PC-9 (cell line): Measurements from ENCODE around the gene RNF125. TPM values are rescaled to one million over a fixed set of nuclear protein-coding genes. Genes with fewer than 3 reads are reported as not detected.
A peak's percentile ranks its signal among the peaks of the same experiment; 100 is the strongest.

Experiments used
- BruUV-seq: library from RNA; stranded (reverse); fragments of 400-500 nt; replicated peaks from 2 replicates; lab custom pipeline; 2021; lab: Mats Ljungman, UMichigan
- CTCF ChIA-PET: fragments of 300-600 bp; sonication (Branson Sonifier 250); formaldehyde crosslinking; loops from one replicate; lab custom pipeline; 2022; ENCODE audit warnings: antibody characterized with exemption; lab: Charles Lee
- POLR2A ChIA-PET: fragments of 300-600 bp; sonication (Branson Sonifier 250); formaldehyde crosslinking; loops from one replicate; lab custom pipeline; 2022; ENCODE audit warnings: antibody characterized with exemption; ENCODE audit not compliant: unreplicated experiment; lab: Charles Lee
- DNase-seq, 2 experiments: peaks; one replicate each; pipeline versions ENCODE4 v3.0.0 to v3.0.0-alpha.2; 2015 to 2022; ENCODE audit warnings: mixed read lengths in 1 of 2
- H2AFZ ChIP-seq: fragments of 200-600 bp; sonication (generic); 2 replicates; pipeline ENCODE4 v1.8.1; 2017; ENCODE audit warnings: antibody characterized with exemption
- H3F3A ChIP-seq: fragments of 200-600 bp; sonication (generic); 2 replicates; pipeline ENCODE4 v1.8.1; 2017; ENCODE audit warnings: antibody characterized with exemption, mild to moderate bottlenecking, low read depth; ENCODE audit not compliant: insufficient read depth
- H3K27ac ChIP-seq: fragments of 200-600 bp; sonication (generic); 2 replicates; pipeline ENCODE4 v1.6.1; 2016; ENCODE audit warnings: mixed run types
- H3K27me3 ChIP-seq: fragments of 200-600 bp; sonication (generic); 2 replicates; pipeline ENCODE4 v1.6.1; 2016; ENCODE audit warnings: low read depth, mixed run types; ENCODE audit not compliant: insufficient read depth
- H3K36me3 ChIP-seq: fragments of 200-600 bp; sonication (generic); 2 replicates; pipeline ENCODE4 v1.6.1; 2016; ENCODE audit warnings: low read depth, mixed run types
- H3K4me1 ChIP-seq: fragments of 200-600 bp; sonication (generic); replicated peaks from 2 replicates; pipeline ENCODE4 v1.6.1; 2016; ENCODE audit warnings: mixed run types; ENCODE audit not compliant: insufficient read depth
- H3K4me2 ChIP-seq: fragments of 200-600 bp; sonication (generic); 2 replicates; pipeline ENCODE4 v1.6.1; 2017; ENCODE audit warnings: mixed run types
- H3K4me3 ChIP-seq: fragments of 200-600 bp; sonication (generic); 2 replicates; pipeline ENCODE4 v1.6.1; 2016; ENCODE audit warnings: mixed run types
- H3K79me2 ChIP-seq: fragments of 200-600 bp; sonication (generic); 2 replicates; pipeline ENCODE4 v1.6.1; 2017; ENCODE audit warnings: low read depth, mixed run types
- H3K9me2 ChIP-seq: fragments of 200-600 bp; sonication (generic); 2 replicates; pipeline ENCODE4 v1.8.1; 2017; ENCODE audit warnings: mild to moderate bottlenecking; ENCODE audit not compliant: insufficient read depth
- H3K9me3 ChIP-seq: fragments of 200-600 bp; sonication (generic); 2 replicates; pipeline ENCODE4 v1.8.1; 2016; ENCODE audit warnings: low read depth; ENCODE audit not compliant: insufficient read depth
- H4K20me1 ChIP-seq: fragments of 200-600 bp; sonication (generic); 2 replicates; pipeline ENCODE4 v1.8.1; 2017; ENCODE audit not compliant: insufficient read depth
- EZH2 ChIP-seq: fragments of 200-600 bp; sonication (generic); IDR thresholded peaks from 2 replicates; pipeline ENCODE4 v1.8.0; 2017; ENCODE audit warnings: antibody characterized with exemption, low read depth
- intact Hi-C: fragments of 100-400 bp; cut with micrococcal nuclease; formaldehyde crosslinking; loops from one replicate; pipeline ENCODE4 v1.10.0; 2022; ENCODE audit not compliant: unreplicated experiment
- total RNA-seq: library from RNA; stranded (reverse); gene quantifications from 2 replicates; pipeline ENCODE4 v1.2.3, GENCODE V29; 2021
- TF ChIP-seq, protein P1 (sequence below): fragments of 200-600 bp; sonication (generic); conservative IDR thresholded peaks from 2 replicates; pipeline ENCODE4 v1.6.1; 2017; ENCODE audit warnings: mixed run types, antibody characterized with exemption, mild to moderate bottlenecking, moderate library complexity

RNF125 gene
- total RNA-seq, 1 experiment from 2014 or later, result 0.15 TPM

DNA sequence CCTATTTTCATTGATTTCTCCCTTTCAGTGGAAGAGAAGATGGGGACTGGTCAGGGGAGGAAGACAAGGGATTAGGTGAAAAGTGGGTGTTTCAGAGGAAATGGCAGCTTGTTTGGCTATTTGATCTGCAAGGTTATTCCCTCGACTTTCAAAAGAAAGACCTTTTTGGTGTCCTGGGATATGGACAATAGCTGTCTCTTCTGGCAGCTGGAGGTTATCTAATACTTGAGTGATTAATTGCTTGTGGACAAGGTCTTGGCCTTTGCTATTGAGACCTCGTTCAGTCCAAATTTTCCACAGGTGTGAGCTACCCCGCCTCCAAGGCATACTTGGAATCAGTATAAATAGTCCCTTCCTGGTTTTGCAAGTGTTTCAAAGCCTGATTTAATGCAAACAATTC, 42.4 kb upstream of the RNF125 start:
- Histone ChIP-seq H3K36me3 (no peaks in the 10 kb centered on the region), H4K20me1 (no peaks in the 10 kb centered on the region), H3K27ac (no peak overlapping the region), H3K9me2 (no peaks in the 10 kb centered on the region), H3K9me3 (no peaks in the 10 kb centered on the region; the same call in 1 of the 2 replicates), H3K4me3 (no peak overlapping the region), H3K4me1 (no peaks in the 10 kb centered on the region), H3K27me3 (no peaks in the 10 kb centered on the region), H2AFZ (no peak overlapping the region), H3K4me2 (no peak overlapping the region), H3K79me2 (no peaks in the 10 kb centered on the region), H3F3A (no peaks in the 10 kb centered on the region)
- TF ChIP-seq, protein P1, sequence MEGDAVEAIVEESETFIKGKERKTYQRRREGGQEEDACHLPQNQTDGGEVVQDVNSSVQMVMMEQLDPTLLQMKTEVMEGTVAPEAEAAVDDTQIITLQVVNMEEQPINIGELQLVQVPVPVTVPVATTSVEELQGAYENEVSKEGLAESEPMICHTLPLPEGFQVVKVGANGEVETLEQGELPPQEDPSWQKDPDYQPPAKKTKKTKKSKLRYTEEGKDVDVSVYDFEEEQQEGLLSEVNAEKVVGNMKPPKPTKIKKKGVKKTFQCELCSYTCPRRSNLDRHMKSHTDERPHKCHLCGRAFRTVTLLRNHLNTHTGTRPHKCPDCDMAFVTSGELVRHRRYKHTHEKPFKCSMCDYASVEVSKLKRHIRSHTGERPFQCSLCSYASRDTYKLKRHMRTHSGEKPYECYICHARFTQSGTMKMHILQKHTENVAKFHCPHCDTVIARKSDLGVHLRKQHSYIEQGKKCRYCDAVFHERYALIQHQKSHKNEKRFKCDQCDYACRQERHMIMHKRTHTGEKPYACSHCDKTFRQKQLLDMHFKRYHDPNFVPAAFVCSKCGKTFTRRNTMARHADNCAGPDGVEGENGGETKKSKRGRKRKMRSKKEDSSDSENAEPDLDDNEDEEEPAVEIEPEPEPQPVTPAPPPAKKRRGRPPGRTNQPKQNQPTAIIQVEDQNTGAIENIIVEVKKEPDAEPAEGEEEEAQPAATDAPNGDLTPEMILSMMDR, result no peak
- TF ChIP-seq EZH2, result no peak
- ChIA-PET POLR2A (no interaction called here), CTCF (no interaction called here)
- no TSS peak for BruUV-seq
- intact Hi-C loops, result no loop called here
- no peak for DNase-seq

DNA sequence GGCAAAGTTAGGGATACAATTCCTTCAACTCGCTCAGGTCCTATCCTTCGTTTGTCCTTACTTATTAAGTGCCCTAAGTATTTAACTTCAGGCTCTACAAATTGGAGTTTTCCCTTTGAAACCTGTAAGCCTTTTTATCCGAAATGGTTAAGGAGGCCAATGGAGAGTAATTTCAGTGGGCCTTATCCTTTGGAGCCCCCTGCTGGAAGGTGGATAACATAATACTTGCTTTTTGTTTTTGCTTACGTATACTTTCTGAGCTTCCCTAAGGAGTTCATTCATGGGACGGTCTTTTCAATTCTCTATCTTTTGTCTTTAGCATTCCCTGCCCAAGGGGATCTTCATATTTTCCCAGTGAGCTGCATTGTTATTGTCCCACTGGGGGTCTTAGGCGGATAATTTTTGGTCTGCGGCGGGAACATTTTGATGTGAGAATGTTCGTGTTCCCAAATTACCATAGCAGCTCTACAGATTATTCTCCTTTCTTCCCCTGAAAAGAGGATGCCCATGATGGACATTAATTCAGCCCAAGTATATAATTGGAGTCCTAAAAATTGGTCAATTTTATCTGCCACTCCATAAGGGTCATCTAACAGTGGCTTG, 41.3 kb upstream of the RNF125 start:
- H2AFZ ChIP-seq, result no peak overlapping the region
- TF ChIP-seq EZH2, result no peak
- TF ChIP-seq, protein P1, result peak; percentile 70
- H3K4me1 ChIP-seq, result no peaks in the 10 kb centered on the region
- H3K79me2 ChIP-seq, result no peaks in the 10 kb centered on the region
- intact Hi-C loops, result no loop called here
- ChIA-PET CTCF (interaction anchor here (0.6 kb wide), 2 partner anchors 139 to 229 kb away, joined by 3 to 6 read pairs; no protein-coding TSS in a partner anchor), POLR2A (interaction anchor here (0.5 kb wide), 1 partner anchor 465 kb away, joined by 6 read pairs; no protein-coding TSS in a partner anchor)
- H3K9me2 ChIP-seq, result no peaks in the 10 kb centered on the region
- no peaks in the 10 kb centered on the region for H3K27me3 ChIP-seq
- DNase-seq, result no peak
- no TSS peak for BruUV-seq
- no peak overlapping the region for H3K4me3 ChIP-seq
- no peaks in the 10 kb centered on the region for H4K20me1 ChIP-seq
- H3K4me2 ChIP-seq, result no peak overlapping the region
- no peaks in the 10 kb centered on the region for H3K36me3 ChIP-seq
- no peaks in the 10 kb centered on the region; the same call in 1 of the 2 replicates for H3K9me3 ChIP-seq
- no peaks in the 10 kb centered on the region for H3F3A ChIP-seq
- no peak overlapping the region for H3K27ac ChIP-seq

DNA sequence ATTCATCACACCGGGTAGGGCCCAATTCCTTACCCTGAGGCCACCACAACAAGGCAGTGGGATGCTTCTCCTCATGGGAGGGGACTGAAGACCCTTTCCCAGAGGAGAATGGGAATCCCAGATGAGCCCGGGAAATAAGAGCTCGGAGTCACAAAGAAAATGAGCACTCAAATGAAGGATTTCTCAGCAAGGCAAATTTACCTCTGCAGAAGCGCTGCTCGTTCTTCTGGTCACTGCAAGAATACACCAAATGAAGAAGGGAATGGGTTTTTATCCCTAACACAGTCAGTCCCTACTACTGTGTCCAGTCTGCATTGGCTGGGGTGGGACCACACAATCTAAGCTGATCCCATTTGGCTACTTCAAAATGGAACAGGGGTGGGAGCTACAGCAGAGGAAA, 40.0 kb upstream of the RNF125 start:
- Histone ChIP-seq H3K27ac (no peak overlapping the region), H3K79me2 (no peaks in the 10 kb centered on the region), H3K4me2 (no peak overlapping the region), H3F3A (no peaks in the 10 kb centered on the region), H4K20me1 (no peaks in the 10 kb centered on the region), H3K27me3 (no peaks in the 10 kb centered on the region), H3K36me3 (no peaks in the 10 kb centered on the region), H3K9me2 (no peaks in the 10 kb centered on the region), H3K4me3 (no peak overlapping the region), H3K9me3 (no peaks in the 10 kb centered on the region; the same call in 1 of the 2 replicates), H3K4me1 (no peaks in the 10 kb centered on the region), H2AFZ (no peak overlapping the region)
- no TSS peak for BruUV-seq
- DNase-seq, result no peak
- POLR2A ChIA-PET, result no interaction called here
- CTCF ChIA-PET, result no interaction called here
- intact Hi-C loops, result no loop called here
- TF ChIP-seq EZH2, result no peak
- TF ChIP-seq, protein P1, result no peak
